Lower leg skin (tissue), 4 donors: Measurements from ENCODE around the gene TMEM14C. TPM values are rescaled to one million over a fixed set of nuclear protein-coding genes. Genes with fewer than 3 reads are reported as not detected.

Experiments
- DNase-seq, 2 donors: peaks; one replicate each; pipeline ENCODE4 v3.0.0-alpha.2; 2019; ENCODE audit warnings: low spot score in 2 of 2
- H3K4me3 ChIP-seq: fragments of 200-600 bp; sonication (generic); 2 replicates; pipeline ENCODE4 v1.5.1; 2017; ENCODE audit warnings: mild to moderate bottlenecking, low read depth; ENCODE audit not compliant: poor library complexity, severe bottlenecking
- CTCF ChIP-seq, 3 donors: fragments of 450-650 bp; IDR thresholded peaks; one replicate each; pipeline ENCODE4 v1.5.1; 2016; ENCODE audit warnings: antibody characterized with exemption in 3 of 3, mild to moderate bottlenecking in 3 of 3, moderate library complexity in 2 of 3
- POLR2A ChIP-seq, 2 donors: fragments of 450-650 bp; IDR thresholded peaks; one replicate each; pipeline ENCODE4 v1.6.1; 2016 to 2017; ENCODE audit warnings: antibody characterized with exemption in 2 of 2, mild to moderate bottlenecking in 1 of 2, moderate library complexity in 1 of 2
- WGBS, 2 donors: methylation state at CpG; one replicate each; pipeline ENCODE4 v1.1.5; 2018; 5-methylcytosine and 5-hydroxymethylcytosine counted together
- intact Hi-C: fragments of 100-400 bp; cut with DNase I; formaldehyde crosslinking; loops from one replicate; pipeline ENCODE4 v1.15.0; 2023; ENCODE audit warnings: low total_unique reads
- total RNA-seq, 4 donors: library from RNA; depleted of rRNA; stranded (reverse); fragments of >200 nt; gene quantifications; one replicate each; pipeline ENCODE4 v1.1.0, GENCODE V29; 2016

TMEM14C gene
- total RNA-seq, 4 donors from 2014 or later = 69.5 to 99.6 (median 85.0) TPM

DNA sequence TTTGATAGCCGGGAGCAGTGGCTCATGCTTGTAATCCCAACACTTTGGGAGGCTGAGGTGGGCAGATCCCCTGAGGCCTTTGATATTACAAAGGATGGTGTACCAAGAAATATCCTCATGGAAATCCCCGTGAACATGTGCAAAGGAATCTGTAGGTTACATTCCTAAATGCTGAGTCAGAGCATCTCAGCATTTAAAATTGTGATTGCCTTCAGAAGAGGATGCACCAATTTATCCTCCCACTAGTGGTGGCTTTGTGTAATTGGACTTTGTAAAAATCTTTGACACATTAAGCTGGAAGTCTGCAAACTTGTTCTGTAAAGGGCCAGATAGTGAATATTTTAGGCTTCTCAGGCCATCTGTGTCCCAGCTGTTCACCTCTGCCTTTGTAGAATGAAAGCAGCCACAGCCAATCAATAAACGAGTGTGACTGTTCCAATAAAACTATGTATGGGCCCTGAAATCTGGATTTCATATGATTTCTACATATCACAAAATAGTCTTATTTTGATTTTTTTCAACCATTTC is 36.5 kb downstream of the TMEM14C start:
- WGBS, 2 donors = 28 to 34% methylated on average over 3 of the region's 3 CpGs

DNA sequence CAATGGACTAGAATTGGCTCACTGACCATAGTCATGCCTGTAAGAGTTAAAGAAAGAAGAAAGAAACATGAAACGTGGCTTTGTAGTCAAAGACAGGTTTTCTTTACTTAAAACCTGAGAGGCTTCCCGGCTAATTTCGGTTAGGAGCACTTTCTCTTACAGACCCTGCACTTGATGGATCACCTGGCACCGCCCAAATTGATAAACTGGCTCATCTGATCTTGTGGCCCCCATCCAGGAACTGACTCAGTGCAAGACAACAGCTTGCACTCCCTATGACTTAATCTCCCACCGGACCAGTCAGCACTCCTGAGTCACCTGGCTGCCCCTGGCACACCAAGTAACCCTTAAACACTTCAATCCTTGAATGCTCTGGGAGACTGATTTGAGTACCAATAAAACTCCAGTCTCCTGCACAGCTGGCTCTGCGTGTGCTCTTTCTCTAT is 37.0 kb downstream of the TMEM14C start:
- H3K4me3 ChIP-seq = no peak overlapping the region
- 39% methylated on average over 6 of the region's 6 CpGs for WGBS, 2 donors
- TF ChIP-seq CTCF (IDR thresholded peaks at IDR 0.05) = no peak
- TF ChIP-seq POLR2A (IDR thresholded peaks at IDR 0.05) = no peak
- intact Hi-C loops = no loop called here
- peak in 1 of 2 donors; percentile 54 for DNase-seq

More for the DNA sequence above, 36.5 kb downstream of the TMEM14C start:
- intact Hi-C loops = no loop called here
- peak in 1 of 2 donors; percentile 31 for DNase-seq
- H3K4me3 ChIP-seq = no peak overlapping the region
- no peak for TF ChIP-seq CTCF (IDR thresholded peaks at IDR 0.05)
- no peak for TF ChIP-seq POLR2A (IDR thresholded peaks at IDR 0.05)

DNA sequence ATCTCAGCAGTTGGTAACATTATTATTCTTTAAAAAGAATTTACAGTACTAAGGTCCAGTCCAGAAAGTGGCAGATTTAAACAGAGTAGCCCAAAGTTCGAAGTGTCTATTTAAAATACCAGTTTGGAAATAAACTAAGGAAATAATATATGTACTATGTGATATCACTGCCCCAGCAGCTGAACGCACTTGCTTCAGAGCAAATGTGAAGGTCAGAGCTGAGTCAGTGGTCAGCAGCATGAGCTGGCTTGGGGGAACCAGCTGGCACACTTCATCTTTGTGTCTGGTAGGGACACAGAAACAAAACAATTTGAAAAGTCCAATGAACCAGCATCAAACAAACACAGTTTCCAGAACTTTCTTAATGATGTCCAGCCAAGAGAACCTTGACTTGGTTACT is 40.1 kb downstream of the TMEM14C start:
- DNase-seq = no peak
- TF ChIP-seq POLR2A (IDR thresholded peaks at IDR 0.05) = no peak
- no peak for TF ChIP-seq CTCF (IDR thresholded peaks at IDR 0.05)
- H3K4me3 ChIP-seq = no peak overlapping the region
- 94 to 98% methylated on average over 2 of the region's 2 CpGs for WGBS, 2 donors
- intact Hi-C loops = no loop called here

DNA sequence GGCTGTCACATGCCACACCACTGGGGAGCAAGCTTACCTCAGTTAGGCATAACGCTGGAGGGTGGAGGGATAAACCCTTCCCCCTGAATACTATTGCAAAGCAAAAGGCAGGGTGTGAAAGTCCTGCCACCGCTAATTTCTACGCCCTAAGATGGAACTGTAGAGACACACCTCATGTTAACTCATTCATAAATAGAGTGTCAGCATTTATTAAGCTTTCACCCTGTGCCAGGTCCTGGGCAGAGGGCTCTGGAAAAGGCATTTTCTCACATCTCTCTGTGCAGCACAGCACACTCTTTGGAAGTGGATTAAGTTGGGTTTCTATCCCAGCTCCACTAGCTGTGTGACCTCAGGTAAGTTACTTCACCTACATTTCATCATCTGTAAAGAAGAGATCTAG is 46.5 kb downstream of the TMEM14C start:
- H3K4me3 ChIP-seq = no peak overlapping the region
- intact Hi-C loops = no loop called here
- TF ChIP-seq POLR2A (IDR thresholded peaks at IDR 0.05) (no peak), CTCF (IDR thresholded peaks at IDR 0.05) (no peak)
- DNase-seq = no peak
- WGBS, 2 donors = 90 to 98% methylated on average over 3 of the region's 3 CpGs

DNA sequence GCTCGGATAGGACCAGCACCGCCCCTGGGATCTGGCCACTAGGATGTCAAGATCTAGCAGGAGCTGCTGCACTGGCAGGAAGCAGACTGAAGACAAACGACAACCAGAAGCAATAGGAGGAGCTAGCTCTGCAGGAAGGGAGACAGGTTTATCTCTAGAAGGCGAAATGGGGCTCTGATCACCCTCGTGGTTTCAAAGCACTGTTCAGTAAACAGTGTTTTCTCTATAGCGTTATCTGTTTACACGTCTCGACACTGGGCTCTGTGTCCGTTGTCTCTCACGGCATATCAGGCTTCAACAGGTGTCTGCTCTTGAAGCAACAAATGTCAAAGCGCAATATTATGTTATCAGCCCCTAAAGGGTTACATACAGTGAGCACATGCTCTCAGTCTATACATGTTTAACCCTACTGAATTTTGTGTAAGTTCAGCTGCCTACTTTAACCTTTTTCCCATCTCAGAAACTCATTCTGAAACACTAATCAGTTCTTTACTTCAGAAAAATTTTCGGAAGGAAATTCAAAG is 48.6 kb downstream of the TMEM14C start:
- intact Hi-C loops = no loop called here
- DNase-seq = no peak
- H3K4me3 ChIP-seq = no peak overlapping the region
- WGBS, 2 donors = 82 to 85% methylated on average over 12 of the region's 12 CpGs
- TF ChIP-seq POLR2A (IDR thresholded peaks at IDR 0.05) (no peak), CTCF (IDR thresholded peaks at IDR 0.05) (no peak)

GRCh38 chr6:10778230-10778629 is 55.4 kb downstream of the TMEM14C start:
- WGBS, 2 donors = 91 to 97% methylated on average over 3 of the region's 3 CpGs
- intact Hi-C loops = no loop called here
- no peak overlapping the region for H3K4me3 ChIP-seq
- TF ChIP-seq CTCF (IDR thresholded peaks at IDR 0.05) = no peak
- no peak for TF ChIP-seq POLR2A (IDR thresholded peaks at IDR 0.05)
- no peak for DNase-seq
